K562 (cell line): ENCODE results near the gene MYO15A. TPM values are rescaled to one million over a fixed set of nuclear protein-coding genes. Genes with fewer than 3 reads are reported as not detected.

Source experiments
- GATA2 ChIP-seq: sonication (generic); formaldehyde crosslinking; IDR thresholded peaks from 2 replicates; pipeline ENCODE4 v1.4.0; 2020; ENCODE audit warnings: mild to moderate bottlenecking, missing genetic modification reagents
- HNRNPUL1 ChIP-seq: fragments of 200-400 bp; formaldehyde crosslinking; IDR thresholded peaks from 2 replicates; pipeline ENCODE4 v1.6.1; 2017; ENCODE audit warnings: low read length
- NEUROD1 ChIP-seq: fragments of 150-350 bp; IDR thresholded peaks from 2 replicates; pipeline ENCODE4 v1.6.1; 2014; ENCODE audit warnings: borderline replicate concordance, low read length, low read depth; ENCODE audit not compliant: partially characterized antibody
- NFXL1 ChIP-seq: fragments of 450-650 bp; formaldehyde crosslinking; IDR thresholded peaks from 2 replicates; pipeline ENCODE4 v1.4.0; 2021; ENCODE audit warnings: mild to moderate bottlenecking
- ZNF316 ChIP-seq: fragments of 450-650 bp; IDR thresholded peaks from 2 replicates; pipeline ENCODE4 v1.6.1; 2016
- ZNF696 ChIP-seq: fragments of 250-450 bp; sonication (Bioruptor Pico); conservative IDR thresholded peaks from 2 replicates; pipeline ENCODE4 v1.4.0; 2020; ENCODE audit warnings: mild to moderate bottlenecking, moderate library complexity
- ZSCAN32 ChIP-seq: fragments of 450-650 bp; formaldehyde crosslinking; IDR thresholded peaks from 2 replicates; pipeline ENCODE4 v1.4.0; 2020; ENCODE audit warnings: mild to moderate bottlenecking, moderate library complexity
- polyA plus RNA-seq, 8 experiments: library from polyadenylated mRNA; depleted of rRNA in 4 of 8; stranded (reverse) in 5 of 8; unstranded in 3 of 8; fragments of >200 nt; fragmentation: Nextera tagmentation in 2 of 8; fragmentation: Illumina TruSeq in 1 of 8; extraction: Ambion mirVana in 2 of 8; extraction: Trizol in 1 of 8; gene quantifications; 2 replicates each; pipeline versions ENCODE4 v1.2.1 to v1.2.3, GENCODE V29; 2011 to 2014; ENCODE audit warnings: inconsistent platforms in 1 of 8, missing spikeins in 1 of 8
- total RNA-seq, 7 experiments: library from RNA; depleted of rRNA in 6 of 7; stranded (reverse); fragments of >200 nt in 6 of 7; fragmentation: Illumina TruSeq in 2 of 7; extraction: Trizol in 2 of 7; gene quantifications; 2 replicates each; pipeline versions ENCODE4 v1.2.1 to v1.2.3, GENCODE V29; 2011 to 2021; ENCODE audit warnings: low replicate concordance in 1 of 7
- TF ChIP-seq, protein P1 (sequence below): fragments of 250-450 bp; sonication (Bioruptor Pico); IDR thresholded peaks from 2 replicates; pipeline ENCODE4 v1.4.0; 2020; ENCODE audit warnings: mild to moderate bottlenecking, moderate library complexity
- TF ChIP-seq, protein P2 (sequence below): sonication (generic); formaldehyde crosslinking; IDR thresholded peaks from 2 replicates; pipeline ENCODE4 v1.4.0; 2020; ENCODE audit warnings: mild to moderate bottlenecking, missing genetic modification reagents
- TF ChIP-seq, protein P3 (sequence below), 2 experiments: fragments of 450-650 bp; IDR thresholded peaks; 2 replicates each; pipeline ENCODE4 v1.6.1; 2018; ENCODE audit warnings: mild to moderate bottlenecking in 2 of 2, low read depth in 1 of 2; ENCODE audit not compliant: partially characterized antibody in 2 of 2

MYO15A gene
- total and polyA plus RNA-seq, 9 of the 15 experiments (the other 6 are each of a cell fraction or from before 2014, with no cell fraction given): 0.05 to 0.88 (median 0.14) TPM; not detected in 1

DNA sequence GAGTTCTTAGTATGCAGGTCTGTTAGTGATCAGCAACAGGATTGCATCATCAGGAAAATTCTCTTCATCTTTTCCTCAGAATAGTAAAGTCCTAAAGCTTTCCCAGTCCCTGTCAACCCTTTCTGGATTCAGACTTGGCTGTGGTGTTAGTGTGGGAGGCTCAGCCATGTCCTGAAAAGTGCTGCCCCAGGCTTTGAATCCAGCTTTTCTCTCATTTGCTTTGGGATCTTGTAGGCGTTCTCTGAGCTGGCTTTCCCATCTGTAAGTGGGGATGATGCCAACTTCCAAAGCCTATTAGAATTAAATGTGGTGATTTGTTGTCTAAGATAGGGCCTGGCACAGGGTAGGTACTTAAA lies 78.0 kb downstream of the MYO15A start (continued):
- TF ChIP-seq, protein P1, sequence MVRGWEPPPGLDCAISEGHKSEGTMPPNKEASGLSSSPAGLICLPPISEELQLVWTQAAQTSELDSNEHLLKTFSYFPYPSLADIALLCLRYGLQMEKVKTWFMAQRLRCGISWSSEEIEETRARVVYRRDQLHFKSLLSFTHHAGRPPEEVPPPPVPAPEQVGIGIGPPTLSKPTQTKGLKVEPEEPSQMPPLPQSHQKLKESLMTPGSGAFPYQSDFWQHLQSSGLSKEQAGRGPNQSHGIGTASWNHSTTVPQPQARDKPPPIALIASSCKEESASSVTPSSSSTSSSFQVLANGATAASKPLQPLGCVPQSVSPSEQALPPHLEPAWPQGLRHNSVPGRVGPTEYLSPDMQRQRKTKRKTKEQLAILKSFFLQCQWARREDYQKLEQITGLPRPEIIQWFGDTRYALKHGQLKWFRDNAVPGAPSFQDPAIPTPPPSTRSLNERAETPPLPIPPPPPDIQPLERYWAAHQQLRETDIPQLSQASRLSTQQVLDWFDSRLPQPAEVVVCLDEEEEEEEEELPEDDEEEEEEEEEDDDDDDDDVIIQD (CRISPR knock-in tag): no peak
- 0 out of 2 replicates have a peak, but pooled peaks have one; percentile 0 for TF ChIP-seq ZNF316
- no peak for TF ChIP-seq ZSCAN32 (CRISPR knock-in tag)
- TF ChIP-seq HNRNPUL1: no peak
- TF ChIP-seq GATA2 (CRISPR knock-in tag): no peak
- no peak for TF ChIP-seq NFXL1 (CRISPR knock-in tag)
- no peak for TF ChIP-seq NEUROD1
- TF ChIP-seq ZNF696 (CRISPR knock-in tag): no peak
- TF ChIP-seq, protein P2, sequence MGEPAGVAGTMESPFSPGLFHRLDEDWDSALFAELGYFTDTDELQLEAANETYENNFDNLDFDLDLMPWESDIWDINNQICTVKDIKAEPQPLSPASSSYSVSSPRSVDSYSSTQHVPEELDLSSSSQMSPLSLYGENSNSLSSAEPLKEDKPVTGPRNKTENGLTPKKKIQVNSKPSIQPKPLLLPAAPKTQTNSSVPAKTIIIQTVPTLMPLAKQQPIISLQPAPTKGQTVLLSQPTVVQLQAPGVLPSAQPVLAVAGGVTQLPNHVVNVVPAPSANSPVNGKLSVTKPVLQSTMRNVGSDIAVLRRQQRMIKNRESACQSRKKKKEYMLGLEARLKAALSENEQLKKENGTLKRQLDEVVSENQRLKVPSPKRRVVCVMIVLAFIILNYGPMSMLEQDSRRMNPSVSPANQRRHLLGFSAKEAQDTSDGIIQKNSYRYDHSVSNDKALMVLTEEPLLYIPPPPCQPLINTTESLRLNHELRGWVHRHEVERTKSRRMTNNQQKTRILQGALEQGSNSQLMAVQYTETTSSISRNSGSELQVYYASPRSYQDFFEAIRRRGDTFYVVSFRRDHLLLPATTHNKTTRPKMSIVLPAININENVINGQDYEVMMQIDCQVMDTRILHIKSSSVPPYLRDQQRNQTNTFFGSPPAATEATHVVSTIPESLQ (CRISPR knock-in tag): no peak
- TF ChIP-seq, protein P3, sequence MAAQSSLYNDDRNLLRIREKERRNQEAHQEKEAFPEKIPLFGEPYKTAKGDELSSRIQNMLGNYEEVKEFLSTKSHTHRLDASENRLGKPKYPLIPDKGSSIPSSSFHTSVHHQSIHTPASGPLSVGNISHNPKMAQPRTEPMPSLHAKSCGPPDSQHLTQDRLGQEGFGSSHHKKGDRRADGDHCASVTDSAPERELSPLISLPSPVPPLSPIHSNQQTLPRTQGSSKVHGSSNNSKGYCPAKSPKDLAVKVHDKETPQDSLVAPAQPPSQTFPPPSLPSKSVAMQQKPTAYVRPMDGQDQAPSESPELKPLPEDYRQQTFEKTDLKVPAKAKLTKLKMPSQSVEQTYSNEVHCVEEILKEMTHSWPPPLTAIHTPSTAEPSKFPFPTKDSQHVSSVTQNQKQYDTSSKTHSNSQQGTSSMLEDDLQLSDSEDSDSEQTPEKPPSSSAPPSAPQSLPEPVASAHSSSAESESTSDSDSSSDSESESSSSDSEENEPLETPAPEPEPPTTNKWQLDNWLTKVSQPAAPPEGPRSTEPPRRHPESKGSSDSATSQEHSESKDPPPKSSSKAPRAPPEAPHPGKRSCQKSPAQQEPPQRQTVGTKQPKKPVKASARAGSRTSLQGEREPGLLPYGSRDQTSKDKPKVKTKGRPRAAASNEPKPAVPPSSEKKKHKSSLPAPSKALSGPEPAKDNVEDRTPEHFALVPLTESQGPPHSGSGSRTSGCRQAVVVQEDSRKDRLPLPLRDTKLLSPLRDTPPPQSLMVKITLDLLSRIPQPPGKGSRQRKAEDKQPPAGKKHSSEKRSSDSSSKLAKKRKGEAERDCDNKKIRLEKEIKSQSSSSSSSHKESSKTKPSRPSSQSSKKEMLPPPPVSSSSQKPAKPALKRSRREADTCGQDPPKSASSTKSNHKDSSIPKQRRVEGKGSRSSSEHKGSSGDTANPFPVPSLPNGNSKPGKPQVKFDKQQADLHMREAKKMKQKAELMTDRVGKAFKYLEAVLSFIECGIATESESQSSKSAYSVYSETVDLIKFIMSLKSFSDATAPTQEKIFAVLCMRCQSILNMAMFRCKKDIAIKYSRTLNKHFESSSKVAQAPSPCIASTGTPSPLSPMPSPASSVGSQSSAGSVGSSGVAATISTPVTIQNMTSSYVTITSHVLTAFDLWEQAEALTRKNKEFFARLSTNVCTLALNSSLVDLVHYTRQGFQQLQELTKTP (IDR thresholded peaks at IDR 0.05; ENCODE audit: low read depth in 1 of 2, partially characterized antibody in 2 of 2): no peak
